Natural killer cell treated with Interleukin-12 subunit alpha and Interleukin-12 subunit beta and Interleukin-15 and Interleukin-18, amount 100 ng/mL, for 72 hours (primary cell): ENCODE results near the gene AGAP2. TPM values are rescaled to one million over a fixed set of nuclear protein-coding genes. Genes with fewer than 3 reads are reported as not detected.
"Not testable (repeated sequence)": the region's sequence is repeated elsewhere in the genome, so short reads cannot be mapped to it uniquely, and the experiment has no call there.

Experiments used
- ATAC-seq, 2 donors: fragments of 150-1000 bp; cut with Tn5 transposase in 1 of 2; sonication (Bioruptor Pico), chemical (Tn5 transposase) in 1 of 2; 2 replicates each; pipeline ENCODE4 v1.10.0; 2021
- DNase-seq: peaks from one replicate; pipeline ENCODE4 v3.0.0; 2022; ENCODE audit warnings: low spot score
- H3K27ac Mint-ChIP-seq, 2 donors: 1 replicate in 1 of 2; 2 replicates in 1 of 2; pipeline ENCODE4 v1.8.0; 2022; ENCODE audit warnings: mixed read lengths in 2 of 2, mild to moderate bottlenecking in 1 of 2, moderate library complexity in 1 of 2
- H3K27me3 Mint-ChIP-seq, 2 donors: 1 replicate in 1 of 2; 2 replicates in 1 of 2; pipeline ENCODE4 v1.8.0; 2022; ENCODE audit warnings: mixed read lengths in 2 of 2
- H3K36me3 Mint-ChIP-seq: one replicate; pipeline ENCODE4 v1.8.0; 2022; ENCODE audit warnings: mixed read lengths
- H3K4me1 Mint-ChIP-seq, 2 donors: 1 replicate in 1 of 2; 2 replicates in 1 of 2; pipeline ENCODE4 v1.8.0; 2022; ENCODE audit warnings: low read depth in 2 of 2, mixed read lengths in 2 of 2, mild to moderate bottlenecking in 1 of 2
- H3K4me3 Mint-ChIP-seq: one replicate; pipeline ENCODE4 v1.8.0; 2022; ENCODE audit warnings: mixed read lengths
- H3K9me3 Mint-ChIP-seq: 2 replicates; pipeline ENCODE4 v1.8.0; 2022; ENCODE audit warnings: mixed read lengths
- total RNA-seq, 2 donors: library from RNA; stranded (reverse); gene quantifications; one replicate each; pipeline ENCODE4 v1.2.3, GENCODE V29; 2022

The AGAP2 gene
- total RNA-seq, 2 donors from 2014 or later: 47.5 to 54.1 TPM

DNA sequence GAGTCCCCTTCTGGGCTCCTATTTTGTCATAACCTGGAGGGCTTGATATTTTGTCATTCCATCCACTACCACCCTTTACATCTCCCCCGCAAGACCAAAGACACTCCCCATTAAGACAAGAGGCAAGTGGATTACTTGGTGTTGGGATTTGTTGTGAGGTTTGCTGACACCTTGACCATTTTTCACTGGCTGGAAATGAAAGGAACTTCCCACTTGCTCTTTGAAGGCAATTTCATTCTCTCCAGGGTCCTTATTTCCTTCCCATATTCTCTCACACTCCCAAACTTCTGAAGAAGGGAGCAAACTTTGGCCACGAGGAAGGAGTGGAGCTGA is 14.9 kb downstream of the AGAP2 start:
- Mint-ChIP-seq H3K4me3 (no peak overlapping the region), H3K4me1 (peaks cover 10 to 12% of the 10 kb centered on the region in 2 donors), H3K9me3 (no peaks in the 10 kb centered on the region), H3K36me3 (peaks cover 16% of the 10 kb centered on the region), H3K27ac (peak overlapping the region in 1 of 2 donors; percentile 23), H3K27me3 (no peaks in the 10 kb centered on the region)
- ATAC-seq (no peak), DNase-seq (no peak)

- Mint-ChIP-seq H3K27me3 (no peaks in the 10 kb centered on the region), H3K9me3 (no peaks in the 10 kb centered on the region), H3K27ac (peak overlapping the region in 1 of 2 donors; percentile 23), H3K36me3 (peaks cover 20% of the 10 kb centered on the region), H3K4me1 (peaks cover 12 to 15% of the 10 kb centered on the region in 2 donors), H3K4me3 (no peak overlapping the region)
- no peak for ATAC-seq
- no peak for DNase-seq
Measured at GRCh38 chr12:57722716-57723629, 15.6 kb downstream of the AGAP2 start.

DNA sequence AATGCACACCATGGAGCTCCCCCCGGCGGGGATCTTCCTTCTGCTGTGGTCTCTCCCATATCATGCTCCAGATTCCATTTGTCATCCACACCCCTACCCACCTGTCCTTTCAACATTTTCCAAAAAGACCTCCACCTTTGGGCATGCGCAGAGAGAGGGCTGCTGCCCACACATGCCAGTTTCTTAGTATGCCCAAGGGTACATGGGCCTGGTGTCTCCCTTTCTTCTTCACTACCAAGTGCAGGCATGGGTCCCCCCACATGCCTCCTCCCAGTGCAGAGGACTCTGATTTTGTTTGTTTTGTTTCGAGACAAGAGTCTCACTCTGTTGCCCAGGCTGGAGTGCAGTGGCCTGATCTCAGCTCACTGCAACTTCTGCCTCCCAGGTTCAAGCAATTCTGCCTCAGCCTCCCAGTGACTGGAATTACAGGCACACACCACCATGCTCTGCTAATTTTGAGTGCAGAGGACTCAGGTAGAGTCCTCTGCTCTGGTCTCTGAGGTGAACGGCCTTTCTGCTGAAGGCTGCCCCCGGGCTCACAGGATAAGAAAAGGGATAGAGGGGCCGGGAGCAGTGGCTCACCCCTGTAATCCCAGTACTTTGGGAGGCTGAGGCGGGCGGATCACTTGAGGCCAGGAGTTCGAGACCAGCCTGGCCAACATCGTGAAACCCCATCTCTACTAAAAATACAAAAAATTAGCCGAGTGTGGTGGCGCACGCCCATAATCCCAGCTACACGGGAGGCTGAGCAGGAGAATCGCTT is 16.5 kb downstream of the AGAP2 start:
- Mint-ChIP-seq H3K36me3 (peaks cover 22% of the 10 kb centered on the region), H3K4me1 (peaks cover 14 to 16% of the 10 kb centered on the region in 2 donors)
- not testable (repeated sequence) for H3K27ac Mint-ChIP-seq, H3K4me3 Mint-ChIP-seq, DNase-seq, H3K9me3 Mint-ChIP-seq, ATAC-seq, H3K27me3 Mint-ChIP-seq

- DNase-seq: no peak
- ATAC-seq: no peak
- no peak overlapping the region for H3K4me3 Mint-ChIP-seq
- no peaks in the 10 kb centered on the region for H3K9me3 Mint-ChIP-seq
- peaks cover 22% of the 10 kb centered on the region for H3K36me3 Mint-ChIP-seq
- peaks cover 12 to 14% of the 10 kb centered on the region in 2 donors for H3K4me1 Mint-ChIP-seq
- no peak overlapping the region for H3K27ac Mint-ChIP-seq
- H3K27me3 Mint-ChIP-seq: no peaks in the 10 kb centered on the region
Measured at GRCh38 chr12:57720606-57721595, 17.6 kb downstream of the AGAP2 start.

DNA sequence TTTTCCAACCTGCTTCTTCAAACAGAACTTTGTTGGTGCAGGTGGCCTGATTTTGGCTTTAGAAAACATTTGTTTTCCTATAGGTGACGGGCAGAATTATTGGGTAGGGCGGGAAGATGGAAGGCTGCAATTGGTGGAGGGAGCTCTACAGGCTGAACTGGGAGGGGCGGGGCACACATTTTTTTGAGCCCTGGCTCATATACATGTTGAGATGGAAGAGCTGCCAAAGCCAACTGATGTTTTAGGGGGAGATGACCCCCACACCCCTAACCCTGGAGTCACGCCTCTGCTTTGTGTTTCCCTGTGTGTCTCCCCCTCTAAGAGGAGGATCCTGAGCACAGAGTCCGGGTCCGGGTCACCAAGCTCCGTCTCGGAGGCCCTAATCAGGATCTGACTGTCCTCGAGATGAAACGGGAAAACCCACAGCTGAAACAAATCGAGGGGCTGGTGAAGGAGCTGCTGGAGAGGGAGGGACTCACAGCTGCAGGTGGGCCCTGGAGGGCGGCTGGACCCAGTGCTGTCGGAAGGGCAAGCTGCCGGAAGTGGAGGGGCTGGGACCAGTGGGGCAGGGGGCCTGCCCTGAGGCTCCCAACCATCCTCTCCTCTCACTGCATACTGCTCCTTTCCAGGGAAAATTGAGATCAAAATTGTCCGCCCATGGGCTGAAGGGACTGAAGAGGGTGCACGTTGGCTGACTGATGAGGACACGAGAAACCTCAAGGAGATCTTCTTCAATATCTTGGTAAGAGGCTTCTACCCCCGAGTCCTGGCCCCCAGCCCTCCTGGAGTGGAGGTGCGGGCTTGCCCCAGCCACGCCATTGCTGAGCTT is 18.6 kb downstream of the AGAP2 start:
- DNase-seq (no peak), ATAC-seq (no peak)
- peaks cover 13 to 15% of the 10 kb centered on the region in 2 donors for H3K4me1 Mint-ChIP-seq
- peaks cover 22% of the 10 kb centered on the region for H3K36me3 Mint-ChIP-seq
- no peaks in the 10 kb centered on the region for H3K9me3 Mint-ChIP-seq
- no peak overlapping the region for H3K4me3 Mint-ChIP-seq
- H3K27ac Mint-ChIP-seq: peak overlapping the region in 1 of 2 donors; percentile 26
- no peaks in the 10 kb centered on the region for H3K27me3 Mint-ChIP-seq

GRCh38 chr12:57718641-57719528 is 19.7 kb downstream of the AGAP2 start:
- no peaks in the 10 kb centered on the region for H3K27me3 Mint-ChIP-seq
- H3K4me3 Mint-ChIP-seq: no peak overlapping the region
- peak overlapping the region in 1 of 2 donors; percentile 26 for H3K27ac Mint-ChIP-seq
- ATAC-seq: no peak
- H3K4me1 Mint-ChIP-seq: peaks cover 10 to 13% of the 10 kb centered on the region in 2 donors
- H3K9me3 Mint-ChIP-seq: no peaks in the 10 kb centered on the region
- no peak for DNase-seq
- peaks cover 22% of the 10 kb centered on the region for H3K36me3 Mint-ChIP-seq

GRCh38 chr12:57717846-57718640 is 20.5 kb downstream of the AGAP2 start:
- H3K27ac Mint-ChIP-seq: no peak overlapping the region
- H3K4me1 Mint-ChIP-seq: peaks cover 10 to 11% of the 10 kb centered on the region in 2 donors
- no peak overlapping the region for H3K4me3 Mint-ChIP-seq
- no peaks in the 10 kb centered on the region for H3K27me3 Mint-ChIP-seq
- H3K36me3 Mint-ChIP-seq: peaks cover 22% of the 10 kb centered on the region
- no peak for DNase-seq
- no peaks in the 10 kb centered on the region for H3K9me3 Mint-ChIP-seq
- no peak for ATAC-seq

DNA sequence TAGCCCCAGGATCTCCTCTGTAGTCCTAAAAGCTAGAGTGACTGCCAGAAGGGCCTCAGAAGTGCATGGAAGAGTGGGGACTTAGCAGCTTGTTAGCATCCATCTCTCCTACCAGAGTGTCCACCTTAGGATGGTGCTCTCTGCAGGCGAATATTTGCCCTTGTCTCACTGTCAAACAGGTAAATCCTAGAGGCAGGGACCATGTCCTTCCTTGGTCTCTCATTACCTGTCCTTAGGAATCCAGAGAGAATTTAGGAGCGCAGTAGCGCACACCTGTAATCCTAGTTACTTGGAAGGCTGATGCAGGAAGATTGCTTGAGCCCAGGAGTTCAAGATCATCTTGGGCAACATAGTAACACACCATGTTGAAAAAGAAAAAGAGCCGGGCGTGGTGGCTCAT is 21.4 kb downstream of the AGAP2 start:
- peaks cover 10 to 11% of the 10 kb centered on the region in 2 donors for H3K4me1 Mint-ChIP-seq
- H3K27ac Mint-ChIP-seq: no peak overlapping the region
- H3K9me3 Mint-ChIP-seq: no peaks in the 10 kb centered on the region
- peaks cover 22% of the 10 kb centered on the region for H3K36me3 Mint-ChIP-seq
- no peak for ATAC-seq
- H3K27me3 Mint-ChIP-seq: no peaks in the 10 kb centered on the region
- no peak for DNase-seq
- no peak overlapping the region for H3K4me3 Mint-ChIP-seq

DNA sequence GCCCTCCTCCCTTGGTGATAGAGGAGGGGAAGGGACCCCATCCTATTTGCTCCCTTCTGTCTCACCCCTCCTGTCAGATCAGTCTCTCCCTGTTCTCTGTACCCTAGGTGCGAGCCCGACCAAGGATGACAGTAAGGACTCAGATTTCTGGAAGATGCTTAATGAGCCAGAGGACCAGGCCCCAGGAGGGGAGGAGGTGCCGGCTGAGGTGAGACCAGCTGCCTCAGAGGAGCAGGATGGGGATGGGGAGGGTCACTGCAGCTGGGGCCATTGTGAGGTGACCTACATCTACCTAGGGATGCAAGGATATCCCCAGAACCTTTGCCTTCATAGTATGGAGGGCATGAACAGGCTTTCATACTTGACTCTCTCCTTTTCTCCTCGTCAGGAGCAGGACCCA is 22.2 kb downstream of the AGAP2 start:
- H3K4me3 Mint-ChIP-seq: no peak overlapping the region
- H3K4me1 Mint-ChIP-seq: peaks cover 4 to 11% of the 10 kb centered on the region in 2 donors
- H3K27ac Mint-ChIP-seq: no peak overlapping the region
- no peaks in the 10 kb centered on the region for H3K27me3 Mint-ChIP-seq
- DNase-seq: no peak
- H3K36me3 Mint-ChIP-seq: peaks cover 15% of the 10 kb centered on the region
- H3K9me3 Mint-ChIP-seq: no peaks in the 10 kb centered on the region
- ATAC-seq: no peak

GRCh38 chr12:57715786-57716185 is 22.8 kb downstream of the AGAP2 start:
- DNase-seq: no peak
- peaks cover 15% of the 10 kb centered on the region for H3K36me3 Mint-ChIP-seq

DNA sequence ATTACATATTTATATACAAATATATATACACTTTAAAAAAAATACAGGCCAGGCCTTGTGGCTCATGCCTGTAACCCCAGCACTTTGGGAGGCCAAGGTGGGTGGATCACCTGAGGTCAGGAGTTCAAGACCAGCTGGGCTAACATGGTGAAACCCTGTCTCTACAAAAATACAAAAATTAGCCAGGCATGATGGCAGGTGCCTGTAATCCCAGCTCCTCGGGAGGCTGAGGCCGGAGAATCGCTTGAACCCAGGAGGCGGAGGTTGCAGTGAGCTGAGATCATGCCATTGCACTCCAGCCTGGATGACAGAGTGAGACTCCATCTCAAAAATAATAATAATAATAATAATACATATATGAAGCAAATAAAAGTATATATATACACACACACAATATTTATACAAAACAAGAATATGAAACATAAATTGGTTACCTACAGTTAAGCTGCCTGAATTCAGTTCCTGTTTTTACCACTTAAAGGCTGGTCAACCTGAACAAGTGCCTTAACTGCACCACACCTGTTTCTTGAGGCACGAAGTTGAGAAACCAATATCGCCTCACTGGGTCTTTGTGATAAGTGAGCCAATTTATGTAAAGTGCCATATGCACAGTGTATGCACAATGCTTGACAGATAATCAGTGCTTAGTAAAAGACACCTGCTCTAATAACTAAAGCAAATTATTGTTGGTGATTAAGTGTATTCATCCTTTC is 23.4 kb downstream of the AGAP2 start:
- H3K27me3 Mint-ChIP-seq, H3K4me3 Mint-ChIP-seq, ATAC-seq, H3K9me3 Mint-ChIP-seq, H3K27ac Mint-ChIP-seq, DNase-seq: not testable (repeated sequence)
- Mint-ChIP-seq H3K36me3 (peaks cover 15% of the 10 kb centered on the region), H3K4me1 (peaks cover 4 to 11% of the 10 kb centered on the region in 2 donors)

More at GRCh38 chr12:57715786-57716185, 22.8 kb downstream of the AGAP2 start:
- Mint-ChIP-seq H3K4me1 (peaks cover 4 to 11% of the 10 kb centered on the region in 2 donors), H3K27ac (no peak overlapping the region), H3K4me3 (no peak overlapping the region), H3K9me3 (no peaks in the 10 kb centered on the region), H3K27me3 (no peaks in the 10 kb centered on the region)
- no peak for ATAC-seq
